ENCODE measurements around the gene RBM42.
"Not testable (repeated sequence)": the region's sequence is repeated elsewhere in the genome, so short reads cannot be mapped to it uniquely, and the experiment has no call there.

Gene RBM42

GRCh38 chr19:35628565-35629331 lies at the start of gene RBM42:
Gene RBM42, plus strand, starts transcription at chr19:35629036. Its CDS starts 118 bp downstream, at chr19:35629154.
- H3K4me3 ChIP-seq = peak within 1 kb of the TSS; percentile 88
- no peak for TF ChIP-seq CTCF (IDR thresholded peaks at IDR 0.05)
- peak; percentile 99 for DNase-seq (ENCODE audit: low spot score)
- H3K27ac ChIP-seq = peak within 1 kb of the TSS; percentile 90 to 91

GRCh38 chr19:35582760-35583159 lies 46.1 kb upstream of the RBM42 start:
- Histone ChIP-seq H3K4me3 (no peak overlapping the region), H3K27ac (no peak overlapping the region)
- TF ChIP-seq CTCF (IDR thresholded peaks at IDR 0.05) = no peak
- DNase-seq (ENCODE audit: low spot score) = no peak

GRCh38 chr19:35585848-35586247 lies 43.0 kb upstream of the RBM42 start, which contains the start of gene PMIS2:
Gene PMIS2, plus strand, starts transcription at chr19:35586173. Its CDS starts 87 bp downstream, at chr19:35586260.
- Histone ChIP-seq H3K4me3 (no peak within 1 kb of the TSS), H3K27ac (no peak within 1 kb of the TSS)
- TF ChIP-seq CTCF (IDR thresholded peaks at IDR 0.05) = no peak
- no peak for DNase-seq (ENCODE audit: low spot score)

GRCh38 chr19:35587321-35587720 lies 41.5 kb upstream of the RBM42 start:
- Histone ChIP-seq H3K27ac (no peak overlapping the region), H3K4me3 (no peak overlapping the region)
- DNase-seq (ENCODE audit: low spot score) = no peak
- no peak for TF ChIP-seq CTCF (IDR thresholded peaks at IDR 0.05)

- DNase-seq (ENCODE audit: low spot score) = no peak
- H3K27ac ChIP-seq = no peak overlapping the region
- no peak for TF ChIP-seq CTCF (IDR thresholded peaks at IDR 0.05)
- H3K4me3 ChIP-seq = no peak overlapping the region
These were observed 38.0 kb upstream of the RBM42 start for GRCh38 chr19:35590875-35591274.

GRCh38 chr19:35592226-35592625 lies 36.6 kb upstream of the RBM42 start:
- TF ChIP-seq CTCF (IDR thresholded peaks at IDR 0.05) = no peak
- Histone ChIP-seq H3K4me3 (no peak overlapping the region), H3K27ac (no peak overlapping the region)
- DNase-seq (ENCODE audit: low spot score) = no peak

- not testable (repeated sequence) for H3K27ac ChIP-seq; DNase-seq (ENCODE audit: low spot score); H3K4me3 ChIP-seq
These were observed 33.8 kb upstream of the RBM42 start for GRCh38 chr19:35595026-35595425.
